GM12873 (cell line): ENCODE results near the gene CPB2.

Experiments used
- CTCF ChIP-seq: IDR thresholded peaks from 2 replicates; pipeline ENCODE4 v1.5.1; 2012; ENCODE audit warnings: low read depth, mild to moderate bottlenecking, moderate library complexity, low read length, control low read depth; ENCODE audit not compliant: insufficient read depth; ENCODE audit errors: missing control alignments

The CPB2 gene

GRCh38 chr13:46119883-46120614, 15.2 kb upstream of the CPB2 start:
- no peak for TF ChIP-seq CTCF

GRCh38 chr13:46116653-46117502, 12.0 kb upstream of the CPB2 start:
- TF ChIP-seq CTCF: no peak

GRCh38 chr13:46114613-46115012, 9.8 kb upstream of the CPB2 start:
- TF ChIP-seq CTCF: no peak

- TF ChIP-seq CTCF: no peak
These were observed 8.8 kb upstream of the CPB2 start for GRCh38 chr13:46113596-46113995.

GRCh38 chr13:46111151-46111550, 6.3 kb upstream of the CPB2 start:
- no peak for TF ChIP-seq CTCF

- TF ChIP-seq CTCF: no peak
These were observed 4.6 kb upstream of the CPB2 start for GRCh38 chr13:46109451-46109850.

- TF ChIP-seq CTCF: no peak
These were observed 2.1 kb upstream of the CPB2 start for GRCh38 chr13:46106839-46107371.
